MM.1S (cell line): ENCODE results near the gene LRRC4B.

Experiments
- EZH2 ChIP-seq: fragments of 300-600 bp; sonication (generic); optimal IDR thresholded peaks from 2 replicates; pipeline ENCODE3; 2017; ENCODE audit warnings: low read depth, mild to moderate bottlenecking, antibody characterized with exemption, low read length, mixed read lengths
- EZH2phosphoT487 ChIP-seq: fragments of 300-600 bp; sonication (generic); IDR thresholded peaks from 2 replicates; pipeline ENCODE4 v1.6.1; 2018; ENCODE audit warnings: antibody characterized with exemption, low read length
- TF ChIP-seq, protein P1 (sequence below): fragments of 300-600 bp; sonication (generic); IDR thresholded peaks from 2 replicates; pipeline ENCODE4 v1.5.1; 2016; ENCODE audit warnings: antibody characterized with exemption, low read length, mixed read lengths

DNA sequence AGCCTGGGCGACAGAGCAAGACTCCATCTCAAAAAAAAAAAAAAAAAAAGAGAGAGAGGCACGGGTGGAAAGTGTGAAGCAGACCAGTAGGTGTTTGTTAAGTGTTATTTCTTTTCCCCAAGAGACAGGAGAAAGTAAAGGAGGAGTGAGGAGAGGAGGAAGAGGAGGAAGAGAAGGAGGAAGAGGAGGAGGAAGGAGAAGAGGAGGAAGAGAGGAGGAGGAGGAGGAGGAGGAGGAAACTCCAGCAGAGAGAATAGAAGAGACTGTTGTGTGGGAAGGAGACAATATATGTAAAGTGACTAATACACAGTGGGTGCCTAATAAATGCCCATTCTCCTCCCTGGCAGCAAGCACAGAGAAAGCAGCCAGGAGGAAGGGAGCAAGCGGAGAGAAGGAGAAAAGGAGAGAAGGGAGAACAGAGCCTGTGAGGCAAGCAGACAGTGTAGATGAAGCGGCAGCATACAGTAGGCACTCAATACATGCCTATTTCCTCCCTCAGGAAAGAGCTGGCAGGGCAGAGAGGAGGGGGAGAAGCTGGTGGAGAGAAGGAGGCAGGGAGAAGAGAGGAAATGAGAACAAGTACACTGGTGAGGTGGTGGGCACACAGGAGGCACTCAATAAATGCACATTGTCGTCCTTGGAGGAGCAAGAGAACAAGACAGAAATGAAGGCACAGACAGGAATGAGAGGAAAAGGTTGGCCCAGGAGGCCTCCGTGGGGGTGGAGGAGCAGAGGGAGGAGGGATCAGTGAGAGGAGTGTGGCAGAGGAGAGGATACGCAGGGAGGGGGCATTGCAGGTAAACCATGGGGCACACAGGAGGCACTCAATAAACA is 73.8 kb downstream of the LRRC4B start:
- TF ChIP-seq, protein P1, sequence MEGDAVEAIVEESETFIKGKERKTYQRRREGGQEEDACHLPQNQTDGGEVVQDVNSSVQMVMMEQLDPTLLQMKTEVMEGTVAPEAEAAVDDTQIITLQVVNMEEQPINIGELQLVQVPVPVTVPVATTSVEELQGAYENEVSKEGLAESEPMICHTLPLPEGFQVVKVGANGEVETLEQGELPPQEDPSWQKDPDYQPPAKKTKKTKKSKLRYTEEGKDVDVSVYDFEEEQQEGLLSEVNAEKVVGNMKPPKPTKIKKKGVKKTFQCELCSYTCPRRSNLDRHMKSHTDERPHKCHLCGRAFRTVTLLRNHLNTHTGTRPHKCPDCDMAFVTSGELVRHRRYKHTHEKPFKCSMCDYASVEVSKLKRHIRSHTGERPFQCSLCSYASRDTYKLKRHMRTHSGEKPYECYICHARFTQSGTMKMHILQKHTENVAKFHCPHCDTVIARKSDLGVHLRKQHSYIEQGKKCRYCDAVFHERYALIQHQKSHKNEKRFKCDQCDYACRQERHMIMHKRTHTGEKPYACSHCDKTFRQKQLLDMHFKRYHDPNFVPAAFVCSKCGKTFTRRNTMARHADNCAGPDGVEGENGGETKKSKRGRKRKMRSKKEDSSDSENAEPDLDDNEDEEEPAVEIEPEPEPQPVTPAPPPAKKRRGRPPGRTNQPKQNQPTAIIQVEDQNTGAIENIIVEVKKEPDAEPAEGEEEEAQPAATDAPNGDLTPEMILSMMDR, result no peak
- TF ChIP-seq EZH2, result no peak
- no peak for TF ChIP-seq EZH2phosphoT487
